ENCODE measurements around the gene EMP1.

Gene EMP1

GRCh38 chr12:13198241-13198640, 1.7 kb downstream of the EMP1 start:
- DNase-seq: no peak

GRCh38 chr12:13198876-13199275, 2.4 kb downstream of the EMP1 start:
- no peak for DNase-seq

GRCh38 chr12:13199592-13199991, 3.1 kb downstream of the EMP1 start:
- peak in 1 of 2 experiments; percentile 5 for DNase-seq

GRCh38 chr12:13200841-13201240, 4.3 kb downstream of the EMP1 start:
- no peak for DNase-seq

GRCh38 chr12:13203034-13203922, 6.8 kb downstream of the EMP1 start:
- no peak for DNase-seq

- DNase-seq: no peak
These were observed 7.9 kb downstream of the EMP1 start for GRCh38 chr12:13204428-13204827.

GRCh38 chr12:13205809-13206559, 9.5 kb downstream of the EMP1 start:
- peak in 1 of 2 experiments; percentile 57 for DNase-seq

GRCh38 chr12:13206560-13206897, 10.0 kb downstream of the EMP1 start:
- DNase-seq: peak in 1 of 2 experiments; percentile 49

GRCh38 chr12:13208533-13209435, 12.3 kb downstream of the EMP1 start:
- DNase-seq: peak; percentile 57 to 60

GRCh38 chr12:13209436-13210235, 13.1 kb downstream of the EMP1 start:
- DNase-seq: no peak

- no peak for DNase-seq
These were observed 14.0 kb downstream of the EMP1 start for GRCh38 chr12:13210236-13211190.

- DNase-seq: no peak
These were observed 14.8 kb downstream of the EMP1 start for GRCh38 chr12:13211191-13211858.

- peak; percentile 76 to 80 for DNase-seq
These were observed 15.5 kb downstream of the EMP1 start for GRCh38 chr12:13211859-13212664.

- DNase-seq: no peak
These were observed 18.5 kb downstream of the EMP1 start for GRCh38 chr12:13215056-13215455.

GRCh38 chr12:13218641-13219040, 22.1 kb downstream of the EMP1 start:
- no peak for DNase-seq

GRCh38 chr12:13219320-13219719, 22.8 kb downstream of the EMP1 start:
- no peak for DNase-seq

GRCh38 chr12:13220838-13221237, 24.3 kb downstream of the EMP1 start:
- no peak for DNase-seq

GRCh38 chr12:13222076-13222475, 25.6 kb downstream of the EMP1 start:
- DNase-seq: no peak

- DNase-seq: no peak
These were observed 26.8 kb downstream of the EMP1 start for GRCh38 chr12:13223179-13223804.

Data from AML-193 (cell line).